Activated T-helper 2 cell treated with anti-CD3 and anti-CD28 coated beads, Interferon-gamma antibody, Interleukin-2, Interleukin-4, amounts not matched to agents 10 μg/mL and 5 μg/mL and 100 μg/mL, durations not matched to agents 14 hours and 24 hours and 36 hours (primary cell): ENCODE results near the gene SQOR. TPM values are rescaled to one million over a fixed set of nuclear protein-coding genes. Genes with fewer than 3 reads are reported as not detected.
A peak's percentile ranks its signal among the peaks of the same experiment; 100 is the strongest.
"Not testable (repeated sequence)": the region's sequence is repeated elsewhere in the genome, so short reads cannot be mapped to it uniquely, and the experiment has no call there.

Experiments
- DNase-seq: peaks from one replicate; pipeline ENCODE4 v3.0.0; 2021; ENCODE audit warnings: low spot score
- H3K27ac Mint-ChIP-seq: one replicate; pipeline ENCODE4 v1.8.0; 2021; ENCODE audit warnings: mixed read lengths
- H3K27me3 Mint-ChIP-seq: one replicate; pipeline ENCODE4 v1.8.0; 2021; ENCODE audit warnings: low read depth, mixed read lengths
- H3K36me3 Mint-ChIP-seq: one replicate; pipeline ENCODE4 v1.8.0; 2021; ENCODE audit warnings: low read depth, mixed read lengths
- H3K4me1 Mint-ChIP-seq: one replicate; pipeline ENCODE4 v1.8.0; 2021; ENCODE audit warnings: low read depth, mixed read lengths
- H3K4me3 Mint-ChIP-seq: one replicate; pipeline ENCODE4 v1.8.0; 2021; ENCODE audit warnings: low read depth, mild to moderate bottlenecking, moderate library complexity, mixed read lengths
- H3K9me3 Mint-ChIP-seq: one replicate; pipeline ENCODE4 v1.8.0; 2021; ENCODE audit warnings: mixed read lengths
- intact Hi-C: fragments of 100-400 bp; cut with micrococcal nuclease; formaldehyde crosslinking; loops from one replicate; pipeline ENCODE4 v1.15.1; 2023
- total RNA-seq: library from RNA; stranded (reverse); gene quantifications from 2 replicates; pipeline ENCODE4 v1.2.3, GENCODE V29; 2022

The SQOR gene
- total RNA-seq, 1 donor from 2014 or later, result 115 TPM

DNA sequence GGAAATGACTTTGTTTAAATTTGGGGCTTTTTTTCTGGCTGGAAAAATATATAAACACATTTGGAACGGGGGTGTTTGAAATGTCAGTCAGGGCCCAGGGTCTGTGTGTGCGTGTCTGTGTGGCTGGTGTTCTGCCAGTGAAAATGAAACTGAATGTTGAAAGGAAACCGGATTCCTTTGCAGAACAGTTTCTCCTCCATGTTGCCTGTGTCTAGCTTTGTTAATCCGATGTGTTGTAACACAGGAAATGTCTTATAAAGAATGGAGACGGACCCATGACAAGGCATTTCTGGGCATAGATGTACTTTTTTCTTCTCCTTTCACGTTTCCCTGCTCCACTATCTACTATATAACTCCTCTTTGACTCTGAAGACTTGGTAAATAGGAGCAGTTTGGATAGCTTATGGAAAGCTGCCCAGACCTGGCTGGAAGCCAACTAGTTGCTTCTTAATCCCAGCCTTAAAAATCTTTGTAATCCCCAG lies 2.8 kb downstream of the SQOR start:
- no peaks in the 10 kb centered on the region for H3K27me3 Mint-ChIP-seq
- peaks cover 55% of the 10 kb centered on the region for H3K36me3 Mint-ChIP-seq
- H3K9me3 Mint-ChIP-seq, result no peaks in the 10 kb centered on the region
- intact Hi-C loops, result loop anchor here (1.0 to 2.0 kb wide), 4 partner anchors 8 to 437 kb away; no protein-coding TSS in a partner anchor
- H3K27ac Mint-ChIP-seq, result peak overlapping the region; percentile 95
- peak; percentile 47 for DNase-seq
- H3K4me3 Mint-ChIP-seq, result peak overlapping the region; percentile 79
- peaks cover 65% of the 10 kb centered on the region for H3K4me1 Mint-ChIP-seq

DNA sequence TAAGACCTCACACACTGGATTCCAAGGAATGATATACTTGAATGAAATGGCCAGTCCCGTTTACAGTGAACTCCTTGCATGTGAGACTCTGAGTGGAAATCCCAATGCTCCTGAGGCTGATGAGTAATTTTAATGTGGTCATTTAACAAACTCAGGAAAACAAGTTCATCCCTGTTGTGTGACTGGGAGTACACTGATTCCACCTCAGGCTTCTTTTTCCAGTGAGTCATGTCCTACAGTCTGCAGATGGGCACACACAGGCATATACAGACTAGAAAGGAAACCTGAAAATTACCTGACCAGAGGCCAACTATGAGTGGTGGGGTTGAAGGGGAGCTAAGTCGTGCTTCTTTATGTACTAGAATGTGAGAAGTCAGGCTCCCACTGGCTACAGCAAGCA lies 5.8 kb downstream of the SQOR start:
- H3K27ac Mint-ChIP-seq, result peak overlapping the region; percentile 34
- H3K27me3 Mint-ChIP-seq, result no peaks in the 10 kb centered on the region
- no peak overlapping the region for H3K4me3 Mint-ChIP-seq
- H3K9me3 Mint-ChIP-seq, result no peaks in the 10 kb centered on the region
- intact Hi-C loops, result no loop called here
- DNase-seq, result no peak
- peaks cover 83% of the 10 kb centered on the region for H3K4me1 Mint-ChIP-seq
- H3K36me3 Mint-ChIP-seq, result peaks cover 69% of the 10 kb centered on the region

DNA sequence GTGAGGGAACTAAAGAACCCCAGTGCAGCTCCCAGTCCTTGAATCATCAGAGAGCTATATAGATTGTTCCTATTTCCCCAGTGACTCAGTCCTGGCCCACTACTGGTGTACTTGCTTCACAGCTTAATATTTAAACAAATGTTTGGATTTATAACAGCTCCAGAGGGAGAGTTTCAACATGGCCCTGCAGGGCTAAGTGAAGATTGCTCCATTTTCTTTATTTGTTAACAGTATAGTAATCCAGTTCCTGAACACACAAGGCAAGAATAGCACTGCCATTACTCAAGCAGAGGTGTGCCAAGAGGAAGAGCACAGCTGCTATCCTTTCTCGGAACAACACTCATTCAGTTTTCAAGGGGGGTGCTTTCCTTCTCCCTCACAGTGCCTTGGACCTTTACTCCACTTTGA lies 6.5 kb downstream of the SQOR start:
- no peak for DNase-seq
- intact Hi-C loops, result no loop called here
- Mint-ChIP-seq H3K4me3 (no peak overlapping the region), H3K27me3 (no peaks in the 10 kb centered on the region), H3K36me3 (peaks cover 70% of the 10 kb centered on the region), H3K9me3 (no peaks in the 10 kb centered on the region), H3K4me1 (peaks cover 87% of the 10 kb centered on the region), H3K27ac (no peak overlapping the region)

DNA sequence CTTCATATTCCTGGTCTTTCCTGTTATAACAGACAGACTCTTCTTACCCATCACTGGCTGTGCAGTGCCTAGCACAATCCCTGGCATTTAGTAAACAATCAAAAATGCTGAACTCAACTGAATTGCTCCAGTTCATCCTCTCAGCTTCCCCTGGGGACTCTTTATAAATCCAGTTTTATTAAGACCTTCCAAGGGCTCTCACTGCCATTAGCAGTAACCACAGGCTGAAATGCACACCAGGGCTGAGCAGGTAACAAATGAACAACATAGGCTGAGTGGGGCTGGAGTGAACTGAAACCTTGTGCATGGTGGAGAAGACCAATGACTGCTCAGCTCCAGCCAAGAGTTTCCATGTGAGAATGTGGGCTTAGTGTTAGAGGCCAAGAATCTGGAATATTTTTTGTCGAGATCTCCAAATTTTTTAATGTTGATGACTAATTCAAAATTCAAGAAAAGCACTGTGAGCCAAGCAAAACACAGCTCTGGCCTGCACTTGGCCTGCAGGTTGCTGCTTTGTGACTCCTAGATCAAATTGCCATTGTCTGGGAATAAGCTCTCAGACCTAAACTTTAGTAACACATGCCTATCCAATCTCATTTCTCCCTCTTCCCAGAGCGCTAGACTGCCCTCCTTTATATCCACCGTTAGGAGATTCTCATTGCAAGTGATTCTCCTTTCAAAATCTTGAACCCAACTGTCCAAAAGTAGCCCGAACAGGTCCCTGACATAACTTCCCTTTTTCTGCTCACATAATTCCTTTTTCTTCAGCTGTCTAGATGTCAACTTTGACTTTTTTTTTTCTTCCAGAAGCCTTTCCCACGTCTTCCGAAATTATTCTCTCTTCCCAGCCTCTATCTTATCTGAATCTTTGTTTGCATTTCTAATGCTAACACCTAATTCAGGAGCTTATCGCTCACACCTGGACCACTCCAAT lies 7.4 kb downstream of the SQOR start:
- H3K36me3 Mint-ChIP-seq, result peaks cover 67% of the 10 kb centered on the region
- peaks cover 84% of the 10 kb centered on the region for H3K4me1 Mint-ChIP-seq
- H3K9me3 Mint-ChIP-seq, result no peaks in the 10 kb centered on the region
- no peaks in the 10 kb centered on the region for H3K27me3 Mint-ChIP-seq
- intact Hi-C loops, result no loop called here
- H3K27ac Mint-ChIP-seq, result peak overlapping the region; percentile 51
- DNase-seq, result no peak
- H3K4me3 Mint-ChIP-seq, result no peak overlapping the region

DNA sequence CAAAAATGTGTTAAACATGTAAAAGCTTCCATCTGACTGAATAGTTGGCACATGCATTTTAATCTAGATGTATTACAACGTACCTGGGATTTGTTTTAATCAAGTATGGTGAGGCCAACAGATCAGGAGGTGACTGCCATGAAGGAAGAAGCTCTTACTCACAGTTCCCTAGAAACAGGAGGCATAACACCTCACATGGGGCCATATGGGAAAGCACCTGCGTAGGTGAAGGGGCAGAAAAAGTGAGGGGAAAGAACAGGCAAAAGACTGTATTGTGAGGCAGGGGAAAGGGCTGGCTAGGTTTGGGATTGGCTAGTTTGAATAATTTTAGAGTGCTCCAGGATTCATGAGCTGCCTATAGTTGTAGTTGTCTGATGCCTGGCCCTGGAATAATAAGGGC lies 9.6 kb downstream of the SQOR start:
- Mint-ChIP-seq H3K9me3 (no peaks in the 10 kb centered on the region), H3K4me3 (no peak overlapping the region), H3K36me3 (peaks cover 54% of the 10 kb centered on the region), H3K27ac (peak overlapping the region; percentile 56), H3K27me3 (no peaks in the 10 kb centered on the region), H3K4me1 (peaks cover 73% of the 10 kb centered on the region)
- DNase-seq, result no peak
- intact Hi-C loops, result no loop called here

DNA sequence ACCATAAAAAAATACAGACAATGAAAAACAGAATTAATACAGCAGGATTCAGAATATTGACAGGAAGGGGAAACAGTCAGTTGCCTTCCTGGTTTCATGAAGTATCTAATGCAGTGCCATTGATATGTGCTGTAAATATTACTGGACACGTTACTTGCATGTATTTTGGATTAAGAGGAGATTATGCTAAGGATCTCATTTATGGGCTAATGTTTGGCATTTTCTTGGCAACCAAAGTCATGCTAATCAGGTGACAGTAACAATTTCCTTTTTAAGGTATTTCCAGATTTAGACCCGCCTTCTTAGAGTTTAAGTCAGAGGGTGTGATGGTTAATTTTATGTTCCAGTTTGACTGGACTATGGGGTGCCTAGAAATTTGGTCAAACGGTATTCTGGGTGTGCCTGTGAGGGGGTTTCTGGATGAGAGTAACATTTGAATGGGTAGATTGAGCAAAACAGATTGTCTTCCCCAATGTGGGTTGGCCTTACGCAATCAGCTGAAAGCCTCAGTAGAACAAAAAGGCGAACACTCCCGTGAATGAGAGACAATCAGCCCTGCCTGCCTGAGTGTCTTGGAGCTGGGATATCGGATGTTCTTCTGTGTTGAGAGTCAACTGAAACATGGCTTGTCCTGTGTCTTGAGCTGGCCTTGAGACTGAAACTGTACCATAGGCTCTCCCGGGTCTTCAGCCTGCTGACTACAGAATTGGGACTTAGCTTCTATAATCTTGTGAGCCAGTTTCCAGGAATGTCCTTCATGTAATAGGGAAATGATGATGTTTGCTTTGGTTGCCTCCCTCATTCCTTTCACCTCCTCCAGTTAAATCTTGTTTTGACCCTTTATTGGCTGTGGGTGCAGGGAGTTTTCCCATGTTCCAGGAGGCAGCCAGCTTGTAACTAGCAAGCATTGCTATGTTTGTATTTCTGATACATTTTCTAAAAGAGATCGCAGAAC lies 10.5 kb downstream of the SQOR start:
- no peak for DNase-seq
- Mint-ChIP-seq H3K27ac (peak overlapping the region; percentile 56), H3K9me3 (peaks cover 2% of the 10 kb centered on the region), H3K27me3 (no peaks in the 10 kb centered on the region), H3K4me3 (peak overlapping the region; percentile 35), H3K4me1 (peaks cover 71% of the 10 kb centered on the region), H3K36me3 (peaks cover 52% of the 10 kb centered on the region)
- intact Hi-C loops, result loop anchor here (1.0 kb wide), 1 partner anchor 8 kb away; no protein-coding TSS in a partner anchor

- Mint-ChIP-seq H3K27me3 (no peaks in the 10 kb centered on the region), H3K4me1 (peaks cover 63% of the 10 kb centered on the region), H3K27ac (peak overlapping the region; percentile 56), H3K9me3 (peaks cover 3% of the 10 kb centered on the region), H3K36me3 (peaks cover 52% of the 10 kb centered on the region), H3K4me3 (no peak overlapping the region)
- intact Hi-C loops, result no loop called here
- DNase-seq, result no peak
Measured at GRCh38 chr15:45646220-45646619, 11.4 kb downstream of the SQOR start.

DNA sequence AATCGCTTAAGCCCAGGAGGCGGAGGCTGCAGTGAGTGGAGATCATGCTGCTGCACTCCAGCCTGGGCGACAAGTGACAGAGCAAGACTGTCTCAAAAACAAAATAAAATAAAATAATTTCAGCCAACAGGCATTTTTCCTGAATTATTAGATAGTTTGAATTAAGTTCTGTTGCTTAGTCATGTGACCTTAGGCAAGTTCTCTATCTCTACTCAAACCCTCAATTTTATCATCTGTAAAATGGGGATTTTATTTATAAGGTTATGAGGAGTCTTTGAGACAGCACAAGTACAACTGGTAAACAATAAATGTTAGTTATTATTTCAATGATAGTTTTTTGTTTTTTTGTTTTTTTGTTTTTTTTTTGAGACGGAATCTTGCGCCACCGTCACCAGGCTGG lies 13.0 kb downstream of the SQOR start:
- no peak for DNase-seq
- Mint-ChIP-seq H3K36me3 (peaks cover 48% of the 10 kb centered on the region), H3K4me1 (peaks cover 56% of the 10 kb centered on the region), H3K27me3 (no peaks in the 10 kb centered on the region), H3K4me3 (no peak overlapping the region), H3K9me3 (peaks cover 3% of the 10 kb centered on the region), H3K27ac (no peak overlapping the region)
- intact Hi-C loops, result no loop called here

DNA sequence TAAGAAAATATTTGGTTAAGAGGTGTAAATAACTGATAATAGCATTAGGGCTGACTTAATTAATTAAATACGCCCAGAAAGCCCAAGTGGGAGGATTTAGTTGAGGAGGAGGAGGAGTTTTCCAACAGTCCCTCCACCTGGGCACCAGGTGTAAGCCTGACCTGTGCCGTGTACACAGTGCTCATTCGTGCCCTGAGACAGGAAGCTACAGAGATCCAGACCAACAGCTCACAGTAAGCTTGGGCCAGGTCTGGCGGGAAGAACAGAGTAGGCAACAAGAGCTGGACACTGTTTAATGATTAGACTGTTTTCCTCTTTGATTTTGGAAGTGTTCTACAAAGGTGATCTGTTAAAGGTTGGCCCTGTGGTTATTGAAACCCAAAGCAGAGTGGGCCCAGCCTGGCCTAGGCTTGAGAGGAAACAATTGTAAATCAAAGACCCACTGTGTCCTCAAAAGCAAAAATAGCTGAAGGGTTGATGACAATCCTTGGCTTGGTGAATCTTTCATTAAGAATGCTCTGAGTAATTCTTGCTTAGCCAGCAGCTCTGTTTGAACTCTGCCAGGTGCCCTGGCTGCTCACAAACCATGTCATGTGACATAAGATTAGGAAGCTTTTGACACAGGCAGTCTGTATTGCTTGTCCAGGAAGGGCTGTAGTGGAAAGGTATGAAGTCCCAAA lies 13.8 kb downstream of the SQOR start:
- Mint-ChIP-seq H3K27ac (peak overlapping the region; percentile 71), H3K36me3 (peaks cover 45% of the 10 kb centered on the region), H3K4me1 (peaks cover 59% of the 10 kb centered on the region), H3K4me3 (no peak overlapping the region), H3K9me3 (peaks cover 3% of the 10 kb centered on the region), H3K27me3 (no peaks in the 10 kb centered on the region)
- no peak for DNase-seq
- intact Hi-C loops, result no loop called here

DNA sequence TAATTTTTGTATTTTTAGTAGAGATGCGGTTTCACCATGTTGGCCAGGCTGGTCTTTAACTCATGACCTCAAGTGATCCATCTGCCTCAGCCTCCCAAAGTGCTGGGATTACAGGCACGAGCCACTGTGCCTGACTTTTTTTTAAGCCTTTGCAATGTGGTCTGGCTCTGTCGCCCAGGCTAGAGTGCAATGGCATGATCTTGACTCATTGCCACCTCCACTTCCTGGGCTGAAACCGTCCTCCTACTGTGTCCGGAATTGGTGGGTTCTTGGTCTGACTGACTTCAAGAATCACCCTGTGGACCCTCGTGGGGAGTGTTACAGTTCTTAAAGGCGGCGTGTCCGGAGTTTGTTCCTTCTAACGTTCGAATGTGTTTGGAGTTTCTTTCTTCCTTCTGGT lies 15.2 kb downstream of the SQOR start:
- DNase-seq, H3K4me3 Mint-ChIP-seq, intact Hi-C loops, H3K9me3 Mint-ChIP-seq, H3K27me3 Mint-ChIP-seq: not testable (repeated sequence)
- Mint-ChIP-seq H3K36me3 (peaks cover 46% of the 10 kb centered on the region), H3K4me1 (peaks cover 54% of the 10 kb centered on the region), H3K27ac (peak overlapping the region; percentile 77)

DNA sequence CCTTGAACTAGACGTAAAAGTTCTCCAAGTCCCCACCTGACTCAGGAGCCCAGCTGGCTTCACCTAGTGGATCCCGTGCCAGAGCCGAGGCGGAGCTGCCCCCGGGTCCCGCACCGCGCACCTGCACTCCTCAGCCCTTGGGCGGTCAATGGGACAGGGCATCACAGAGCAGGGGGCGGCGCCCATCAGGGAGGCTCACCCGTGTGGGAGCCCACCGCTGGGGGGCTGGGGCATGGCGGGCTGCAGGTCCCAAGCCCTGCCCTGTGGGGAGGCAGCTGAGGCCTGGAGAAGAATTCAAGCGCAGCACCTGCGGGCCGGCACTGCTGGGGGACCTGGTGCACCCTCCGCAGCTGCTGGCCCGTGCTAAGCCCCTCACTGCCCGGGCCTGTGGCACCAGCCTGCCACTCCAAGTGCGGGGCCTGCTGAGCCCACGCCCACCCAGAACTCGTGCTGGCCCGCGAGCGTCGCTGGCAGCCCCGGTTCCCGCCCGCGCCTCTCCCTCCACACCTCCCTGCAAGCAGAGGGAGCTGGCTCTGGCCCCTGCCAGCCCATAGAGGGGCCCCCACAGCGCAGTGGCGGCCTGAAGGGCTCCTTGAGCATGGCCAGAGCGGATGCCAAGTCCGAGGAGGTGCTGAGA lies 16.2 kb downstream of the SQOR start:
- Mint-ChIP-seq H3K9me3 (peaks cover 3% of the 10 kb centered on the region), H3K4me1 (peaks cover 46% of the 10 kb centered on the region), H3K4me3 (no peak overlapping the region), H3K27ac (no peak overlapping the region), H3K27me3 (no peaks in the 10 kb centered on the region), H3K36me3 (peaks cover 40% of the 10 kb centered on the region)
- intact Hi-C loops, result no loop called here
- no peak for DNase-seq
